ENCODE results near the gene ZNRD2. TPM values are rescaled to one million over a fixed set of nuclear protein-coding genes. Genes with fewer than 3 reads are reported as not detected.
A peak's percentile ranks its signal among the peaks of the same experiment; 100 is the strongest.

ZNRD2 gene
- total RNA-seq, 2 experiments from 2014 or later = 38.7 to 39.9 TPM

- H3K4me3 ChIP-seq (ENCODE audit: low read length) = peak overlapping the region; percentile 54
- H3K9me3 Mint-ChIP-seq = no peaks in the 10 kb centered on the region
- ATAC-seq (ENCODE audit: poor library complexity) = no peak
- peak overlapping the region; percentile 86 for H3K4me3 Mint-ChIP-seq
- H3K36me3 ChIP-seq (ENCODE audit: insufficient read depth, low read length) = peaks cover 30% of the 10 kb centered on the region
- H3K27ac Mint-ChIP-seq = peak overlapping the region; percentile 87
- POLR2A ChIA-PET = interaction anchor here (0.7 to 4.3 kb wide), 6 partner anchors 8 to 55 kb away, joined by 3 to 52 read pairs (median 6); partner anchors contain the start of genes EHBP1L1, FAM89B and ZNRD2
- peak in 7 of 14 experiments; percentile 29 to 82 (median 62) for DNase-seq
- H3K36me3 Mint-ChIP-seq (ENCODE audit: low read depth) = peaks cover 73% of the 10 kb centered on the region
- TF ChIP-seq CTCF (IDR thresholded peaks at IDR 0.05) = peak; percentile 23
- H3K9me3 ChIP-seq (ENCODE audit: control insufficient read depth in 1 of 2, insufficient read depth in 1 of 2, low read length in 2 of 2) = no peaks in the 10 kb centered on the region
- CTCF ChIA-PET = interaction anchor here (1.3 kb wide), 1 partner anchor 23 kb away, joined by 7 read pairs; the partner anchor contains the start of gene ZNRD2
- peaks cover 58% of the 10 kb centered on the region for H3K4me1 ChIP-seq (ENCODE audit: insufficient read depth, low read length)
- intact Hi-C loops (cut with DNase I, micrococcal nuclease) = loop anchor here in 1 of 2 experiments (2.0 kb wide), 1 partner anchor 67 kb away; the partner anchor contains the start of genes MAP3K11 and PCNX3
- H3K27me3 ChIP-seq (ENCODE audit: control insufficient read depth in 1 of 2, insufficient read depth in 2 of 2, low read length in 2 of 2) = no peaks in the 10 kb centered on the region
- H3K27ac ChIP-seq (ENCODE audit: low read depth in 1 of 2, low read length in 2 of 2) = peak overlapping the region; percentile 28 to 82
- peaks cover 72% of the 10 kb centered on the region for H3K4me1 Mint-ChIP-seq (ENCODE audit: low read depth)
- no peaks in the 10 kb centered on the region for H3K27me3 Mint-ChIP-seq
Observed at GRCh38 chr11:65547446-65548125, 22.7 kb upstream of the ZNRD2 start.

- TF ChIP-seq CTCF (IDR thresholded peaks at IDR 0.05) = no peak
- Histone ChIP-seq H3K27me3 (ENCODE audit: control insufficient read depth in 1 of 2, insufficient read depth in 2 of 2, low read length in 2 of 2) (no peaks in the 10 kb centered on the region), H3K4me3 (ENCODE audit: low read length) (no peak overlapping the region), H3K9me3 (ENCODE audit: control insufficient read depth in 1 of 2, insufficient read depth in 1 of 2, low read length in 2 of 2) (no peaks in the 10 kb centered on the region), H3K4me1 (ENCODE audit: insufficient read depth, low read length) (peaks cover 66% of the 10 kb centered on the region), H3K27ac (ENCODE audit: low read depth in 1 of 2, low read length in 2 of 2) (peak overlapping the region; percentile 8 to 32), H3K36me3 (ENCODE audit: insufficient read depth, low read length) (peaks cover 30% of the 10 kb centered on the region)
- DNase-seq (no peak), ATAC-seq (ENCODE audit: poor library complexity) (no peak)
- Mint-ChIP-seq H3K27me3 (no peaks in the 10 kb centered on the region), H3K4me3 (peak overlapping the region; percentile 68), H3K9me3 (no peaks in the 10 kb centered on the region), H3K4me1 (ENCODE audit: low read depth) (peaks cover 80% of the 10 kb centered on the region), H3K27ac (peak overlapping the region; percentile 87), H3K36me3 (ENCODE audit: low read depth) (peaks cover 76% of the 10 kb centered on the region)
- POLR2A ChIA-PET = interaction anchor here (1.0 kb wide), 1 partner anchor 28 kb away, joined by 4 read pairs; the partner anchor contains the start of gene EHBP1L1
- CTCF ChIA-PET = no interaction called here
- intact Hi-C loops (cut with DNase I, micrococcal nuclease) = no loop called here
Observed at GRCh38 chr11:65548395-65548794, 21.9 kb upstream of the ZNRD2 start.

GRCh38 chr11:65549096-65549495, 21.2 kb upstream of the ZNRD2 start:
- ChIA-PET CTCF (no interaction called here), POLR2A (interaction anchor here (1.0 kb wide), 1 partner anchor 27 kb away, joined by 4 read pairs; the partner anchor contains the start of gene EHBP1L1)
- no peaks in the 10 kb centered on the region for H3K27me3 Mint-ChIP-seq
- DNase-seq = no peak
- Histone ChIP-seq H3K4me1 (ENCODE audit: insufficient read depth, low read length) (peaks cover 73% of the 10 kb centered on the region), H3K27me3 (ENCODE audit: control insufficient read depth in 1 of 2, insufficient read depth in 2 of 2, low read length in 2 of 2) (no peaks in the 10 kb centered on the region), H3K27ac (ENCODE audit: low read depth in 1 of 2, low read length in 2 of 2) (peak overlapping the region; percentile 8 to 32), H3K4me3 (ENCODE audit: low read length) (no peak overlapping the region), H3K9me3 (ENCODE audit: control insufficient read depth in 1 of 2, insufficient read depth in 1 of 2, low read length in 2 of 2) (no peaks in the 10 kb centered on the region), H3K36me3 (ENCODE audit: insufficient read depth, low read length) (peaks cover 29% of the 10 kb centered on the region)
- no peak for TF ChIP-seq CTCF (IDR thresholded peaks at IDR 0.05)
- H3K4me3 Mint-ChIP-seq = peak overlapping the region; percentile 48
- H3K9me3 Mint-ChIP-seq = no peaks in the 10 kb centered on the region
- no peak for ATAC-seq (ENCODE audit: poor library complexity)
- intact Hi-C loops (cut with DNase I, micrococcal nuclease) = no loop called here
- H3K4me1 Mint-ChIP-seq (ENCODE audit: low read depth) = peaks cover 79% of the 10 kb centered on the region
- peak overlapping the region; percentile 87 for H3K27ac Mint-ChIP-seq
- peaks cover 72% of the 10 kb centered on the region for H3K36me3 Mint-ChIP-seq (ENCODE audit: low read depth)

All from CD4-positive, alpha-beta T cell (primary cell).